Activated T-helper 2 cell treated with anti-CD3 and anti-CD28 coated beads, Interferon-gamma antibody, Interleukin-2, Interleukin-4, amounts not matched to agents 10 μg/mL and 5 μg/mL and 100 μg/mL, durations not matched to agents 14 hours and 24 hours and 36 hours (primary cell): ENCODE measurements around the gene CNOT1. TPM values are rescaled to one million over a fixed set of nuclear protein-coding genes. Genes with fewer than 3 reads are reported as not detected.
"Not testable (repeated sequence)": the region's sequence is repeated elsewhere in the genome, so short reads cannot be mapped to it uniquely, and the experiment has no call there.

Experiments
- DNase-seq: peaks from one replicate; pipeline ENCODE4 v3.0.0; 2021; ENCODE audit warnings: low spot score
- H3K27ac Mint-ChIP-seq: one replicate; pipeline ENCODE4 v1.8.0; 2021; ENCODE audit warnings: mixed read lengths
- H3K27me3 Mint-ChIP-seq: one replicate; pipeline ENCODE4 v1.8.0; 2021; ENCODE audit warnings: low read depth, mixed read lengths
- H3K36me3 Mint-ChIP-seq: one replicate; pipeline ENCODE4 v1.8.0; 2021; ENCODE audit warnings: low read depth, mixed read lengths
- H3K4me1 Mint-ChIP-seq: one replicate; pipeline ENCODE4 v1.8.0; 2021; ENCODE audit warnings: low read depth, mixed read lengths
- H3K4me3 Mint-ChIP-seq: one replicate; pipeline ENCODE4 v1.8.0; 2021; ENCODE audit warnings: low read depth, mild to moderate bottlenecking, moderate library complexity, mixed read lengths
- H3K9me3 Mint-ChIP-seq: one replicate; pipeline ENCODE4 v1.8.0; 2021; ENCODE audit warnings: mixed read lengths
- intact Hi-C: fragments of 100-400 bp; cut with micrococcal nuclease; formaldehyde crosslinking; loops from one replicate; pipeline ENCODE4 v1.15.1; 2023
- total RNA-seq: library from RNA; stranded (reverse); gene quantifications from 2 replicates; pipeline ENCODE4 v1.2.3, GENCODE V29; 2022

The CNOT1 gene
- total RNA-seq, 1 donor from 2014 or later = 264 TPM

GRCh38 chr16:58652741-58653140 lies 23.1 kb upstream of the CNOT1 start:
- intact Hi-C loops = no loop called here
- no peak for DNase-seq
- peaks cover 3% of the 10 kb centered on the region for H3K27me3 Mint-ChIP-seq
- H3K27ac Mint-ChIP-seq = no peak overlapping the region
- no peaks in the 10 kb centered on the region for H3K36me3 Mint-ChIP-seq
- H3K4me3 Mint-ChIP-seq = no peak overlapping the region
- no peaks in the 10 kb centered on the region for H3K9me3 Mint-ChIP-seq
- no peaks in the 10 kb centered on the region for H3K4me1 Mint-ChIP-seq

GRCh38 chr16:58651965-58652348 lies 22.3 kb upstream of the CNOT1 start:
- Mint-ChIP-seq H3K9me3 (no peaks in the 10 kb centered on the region), H3K4me3 (no peak overlapping the region), H3K36me3 (no peaks in the 10 kb centered on the region), H3K27me3 (peaks cover 3% of the 10 kb centered on the region), H3K27ac (no peak overlapping the region), H3K4me1 (no peaks in the 10 kb centered on the region)
- intact Hi-C loops = no loop called here
- no peak for DNase-seq

GRCh38 chr16:58649707-58650106 lies 20.1 kb upstream of the CNOT1 start:
- Mint-ChIP-seq H3K36me3 (no peaks in the 10 kb centered on the region), H3K27ac (no peak overlapping the region), H3K27me3 (peaks cover 3% of the 10 kb centered on the region), H3K4me1 (no peaks in the 10 kb centered on the region), H3K4me3 (no peak overlapping the region), H3K9me3 (no peaks in the 10 kb centered on the region)
- intact Hi-C loops = no loop called here
- no peak for DNase-seq

- Mint-ChIP-seq H3K9me3 (no peaks in the 10 kb centered on the region), H3K27me3 (no peaks in the 10 kb centered on the region), H3K4me1 (no peaks in the 10 kb centered on the region), H3K4me3 (no peak overlapping the region), H3K36me3 (no peaks in the 10 kb centered on the region), H3K27ac (no peak overlapping the region)
- intact Hi-C loops = no loop called here
- no peak for DNase-seq
Measured at GRCh38 chr16:58647107-58647506, 17.5 kb upstream of the CNOT1 start.

- no peak overlapping the region for H3K27ac Mint-ChIP-seq
- intact Hi-C loops = no loop called here
- H3K4me3 Mint-ChIP-seq = no peak overlapping the region
- no peaks in the 10 kb centered on the region for H3K4me1 Mint-ChIP-seq
- peaks cover 2% of the 10 kb centered on the region for H3K27me3 Mint-ChIP-seq
- no peaks in the 10 kb centered on the region for H3K9me3 Mint-ChIP-seq
- DNase-seq = no peak
- H3K36me3 Mint-ChIP-seq = no peaks in the 10 kb centered on the region
Measured at GRCh38 chr16:58644765-58645487, 15.3 kb upstream of the CNOT1 start.

- H3K36me3 Mint-ChIP-seq = no peaks in the 10 kb centered on the region
- no peaks in the 10 kb centered on the region for H3K4me1 Mint-ChIP-seq
- intact Hi-C loops = no loop called here
- H3K27me3 Mint-ChIP-seq = peaks cover 3% of the 10 kb centered on the region
- H3K9me3 Mint-ChIP-seq = no peaks in the 10 kb centered on the region
- no peak overlapping the region for H3K27ac Mint-ChIP-seq
- no peak for DNase-seq
- H3K4me3 Mint-ChIP-seq = no peak overlapping the region
Measured at GRCh38 chr16:58644108-58644507, 14.5 kb upstream of the CNOT1 start.

- Mint-ChIP-seq H3K4me1 (no peaks in the 10 kb centered on the region), H3K27ac (no peak overlapping the region), H3K36me3 (no peaks in the 10 kb centered on the region), H3K27me3 (peaks cover 9% of the 10 kb centered on the region), H3K9me3 (no peaks in the 10 kb centered on the region), H3K4me3 (no peak overlapping the region)
- DNase-seq = no peak
- intact Hi-C loops = no loop called here
Measured at GRCh38 chr16:58640949-58641348, 11.3 kb upstream of the CNOT1 start.

- Mint-ChIP-seq H3K36me3 (no peaks in the 10 kb centered on the region), H3K4me3 (no peak overlapping the region), H3K9me3 (no peaks in the 10 kb centered on the region), H3K27me3 (peaks cover 11% of the 10 kb centered on the region), H3K4me1 (no peaks in the 10 kb centered on the region), H3K27ac (no peak overlapping the region)
- DNase-seq = no peak
- intact Hi-C loops = no loop called here
Measured at GRCh38 chr16:58639836-58640235, 10.2 kb upstream of the CNOT1 start.

GRCh38 chr16:58639230-58639629 lies 9.6 kb upstream of the CNOT1 start:
- H3K36me3 Mint-ChIP-seq = no peaks in the 10 kb centered on the region
- H3K27ac Mint-ChIP-seq = no peak overlapping the region
- H3K9me3 Mint-ChIP-seq = no peaks in the 10 kb centered on the region
- peaks cover 11% of the 10 kb centered on the region for H3K27me3 Mint-ChIP-seq
- no peak for DNase-seq
- no peaks in the 10 kb centered on the region for H3K4me1 Mint-ChIP-seq
- intact Hi-C loops = no loop called here
- no peak overlapping the region for H3K4me3 Mint-ChIP-seq

GRCh38 chr16:58638148-58639036 lies 8.8 kb upstream of the CNOT1 start:
- no peaks in the 10 kb centered on the region for H3K36me3 Mint-ChIP-seq
- no peak overlapping the region for H3K27ac Mint-ChIP-seq
- peaks cover 11% of the 10 kb centered on the region for H3K27me3 Mint-ChIP-seq
- H3K4me3 Mint-ChIP-seq = no peak overlapping the region
- no peaks in the 10 kb centered on the region for H3K9me3 Mint-ChIP-seq
- intact Hi-C loops = no loop called here
- no peak for DNase-seq
- no peaks in the 10 kb centered on the region for H3K4me1 Mint-ChIP-seq

- intact Hi-C loops, H3K9me3 Mint-ChIP-seq, H3K27ac Mint-ChIP-seq, H3K4me1 Mint-ChIP-seq, H3K36me3 Mint-ChIP-seq, H3K4me3 Mint-ChIP-seq, DNase-seq: not testable (repeated sequence)
- peaks cover 11% of the 10 kb centered on the region for H3K27me3 Mint-ChIP-seq
Measured at GRCh38 chr16:58637021-58637420, 7.4 kb upstream of the CNOT1 start.

GRCh38 chr16:58636466-58636865 lies 6.8 kb upstream of the CNOT1 start:
- intact Hi-C loops = no loop called here
- peaks cover 3% of the 10 kb centered on the region for H3K4me1 Mint-ChIP-seq
- no peak for DNase-seq

GRCh38 chr16:58635502-58635901 lies 5.9 kb upstream of the CNOT1 start:
- Mint-ChIP-seq H3K4me3 (no peak overlapping the region), H3K27ac (no peak overlapping the region), H3K27me3 (peaks cover 11% of the 10 kb centered on the region), H3K4me1 (peaks cover 6% of the 10 kb centered on the region), H3K9me3 (no peaks in the 10 kb centered on the region), H3K36me3 (no peaks in the 10 kb centered on the region)
- intact Hi-C loops = no loop called here
- no peak for DNase-seq

More at GRCh38 chr16:58636466-58636865, 6.8 kb upstream of the CNOT1 start:
- Mint-ChIP-seq H3K9me3 (no peaks in the 10 kb centered on the region), H3K4me3 (no peak overlapping the region), H3K27me3 (peaks cover 11% of the 10 kb centered on the region), H3K27ac (no peak overlapping the region), H3K36me3 (no peaks in the 10 kb centered on the region)
